NCI-H345 treated with DMSO at 0.1 percent for 48 hours (cell line): Measurements from ENCODE around the gene FBN3.
"Not testable (repeated sequence)": the region's sequence is repeated elsewhere in the genome, so short reads cannot be mapped to it uniquely, and the experiment has no call there.

Experiments
- DNase-seq: peaks from one replicate; lab custom pipeline; 2025; ENCODE audit not compliant: unreplicated experiment; lab: John Stamatoyannopoulos, UW

The FBN3 gene

DNA sequence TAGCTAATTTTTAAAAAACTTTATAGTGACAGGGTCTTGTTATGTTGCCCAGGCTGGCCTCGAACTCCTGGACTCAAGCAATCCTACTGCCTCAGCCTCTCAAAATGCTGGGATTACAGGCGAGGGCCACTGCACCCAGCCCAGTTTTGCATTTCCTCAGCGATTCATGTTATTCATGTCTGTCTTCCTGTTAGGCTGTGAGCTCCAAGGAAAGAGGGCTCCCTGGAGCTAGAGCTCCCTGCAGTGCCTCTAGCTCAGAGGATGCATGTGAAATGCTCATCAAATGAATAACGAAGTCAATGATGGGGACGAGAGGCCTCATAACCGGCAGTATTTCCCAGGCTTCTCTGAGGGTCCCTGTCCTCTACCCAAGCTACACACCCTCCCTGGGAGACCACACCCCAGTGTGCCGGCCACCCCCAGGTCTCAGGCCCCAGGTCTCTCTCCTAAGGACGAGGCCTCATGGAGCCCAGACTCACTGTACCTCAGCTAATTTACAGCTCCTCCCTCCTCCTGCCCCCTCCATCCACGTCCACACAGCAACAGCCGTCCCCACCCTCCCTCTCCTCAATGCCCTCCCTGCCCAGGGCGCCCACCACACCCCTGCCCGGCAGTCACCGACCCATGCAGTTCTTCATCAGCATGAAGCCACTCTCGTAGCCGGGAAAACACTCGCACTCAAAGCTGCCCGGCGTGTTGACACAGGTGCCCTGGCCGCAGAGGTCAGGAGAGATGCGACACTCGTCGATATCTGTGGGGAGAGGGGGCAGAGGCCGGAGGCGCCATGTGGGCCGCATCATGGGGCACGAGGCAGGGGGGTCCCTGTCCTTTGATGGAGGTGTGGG, 28.5 kb downstream of the FBN3 start:
- no peak for DNase-seq

DNA sequence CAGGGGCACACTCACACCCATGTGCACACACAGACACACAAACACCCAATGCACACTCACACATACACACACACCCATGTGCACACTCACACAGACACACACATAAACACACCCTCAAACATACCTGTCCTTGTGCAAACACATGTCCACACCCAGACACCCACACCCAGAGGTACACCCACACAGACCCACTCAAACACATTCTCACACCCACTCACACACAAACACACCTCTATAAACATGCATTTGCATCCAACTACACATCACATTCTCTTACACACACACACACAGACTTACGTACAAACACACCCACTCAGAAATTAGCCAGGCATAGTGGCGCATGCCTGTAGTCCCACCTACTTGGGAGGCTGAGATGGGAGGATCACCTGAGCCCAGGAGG, 31.4 kb downstream of the FBN3 start:
- DNase-seq = no peak

DNA sequence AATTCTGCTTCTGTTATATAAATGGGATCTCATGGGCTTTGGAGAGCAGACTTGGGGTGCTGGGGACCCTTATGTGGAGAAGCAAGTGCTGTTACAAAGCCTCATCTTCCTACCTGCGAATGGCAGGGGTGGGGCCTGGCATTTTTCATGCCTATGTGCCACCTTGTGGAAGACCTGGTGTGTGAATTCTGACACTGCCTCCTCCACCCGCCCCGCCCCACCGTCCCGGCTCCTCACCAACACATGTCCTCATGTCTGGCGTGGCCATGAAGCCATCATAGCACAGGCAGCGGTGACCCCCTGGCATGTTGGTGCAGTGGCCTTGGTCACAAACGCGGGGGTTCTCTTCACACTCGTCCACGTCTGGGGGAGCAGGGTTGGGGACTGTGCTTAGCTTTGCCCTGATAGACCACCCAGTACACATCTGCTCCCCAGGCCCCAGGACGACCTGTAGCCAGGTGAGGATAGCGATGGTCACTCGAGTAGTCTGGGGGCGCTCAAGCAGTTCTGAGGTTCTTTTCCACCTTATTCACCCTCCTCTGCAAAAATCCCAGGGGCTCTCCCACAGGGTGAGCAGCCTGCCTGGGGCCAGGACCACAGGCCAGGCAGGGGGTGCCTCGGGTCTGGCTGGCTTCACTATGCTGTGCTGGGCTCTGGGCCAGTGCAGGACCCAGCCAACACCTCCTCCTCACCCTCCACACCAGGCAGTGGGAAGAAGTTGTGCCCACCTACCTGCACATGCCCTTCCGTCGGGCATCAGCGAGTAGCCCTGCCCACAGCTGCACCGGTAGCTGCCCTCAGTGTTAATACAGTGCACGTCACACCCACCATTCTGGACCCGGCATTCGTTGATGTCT, 32.7 kb downstream of the FBN3 start:
- DNase-seq = no peak

- no peak for DNase-seq
These were observed 33.5 kb downstream of the FBN3 start for GRCh38 chr19:8115805-8116396.

GRCh38 chr19:8113017-8113416, 36.4 kb downstream of the FBN3 start:
- DNase-seq = no peak

DNA sequence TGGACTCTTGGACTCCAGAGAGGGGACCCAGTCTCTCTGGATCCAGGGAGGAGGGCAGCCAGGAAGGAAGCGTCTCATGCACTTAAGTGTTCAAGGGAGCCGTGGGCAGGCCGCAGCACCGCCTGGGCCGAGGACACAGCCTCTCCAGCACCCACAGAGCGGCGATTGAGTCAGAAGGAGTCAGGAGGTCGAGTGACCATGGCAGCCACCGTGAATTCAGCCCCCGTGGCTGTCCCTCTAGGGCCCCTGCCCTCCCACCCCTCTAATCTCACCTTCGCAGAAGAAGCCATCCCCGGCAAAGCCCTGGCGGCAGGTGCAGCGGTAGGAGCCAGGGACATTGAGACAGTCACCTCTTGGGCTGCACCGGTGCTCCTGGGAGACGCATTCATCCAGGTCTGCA, 38.0 kb downstream of the FBN3 start:
- no peak for DNase-seq

- DNase-seq = no peak
These were observed 38.5 kb downstream of the FBN3 start for GRCh38 chr19:8110931-8111330.

GRCh38 chr19:8109890-8110662, 39.3 kb downstream of the FBN3 start:
- no peak for DNase-seq

DNA sequence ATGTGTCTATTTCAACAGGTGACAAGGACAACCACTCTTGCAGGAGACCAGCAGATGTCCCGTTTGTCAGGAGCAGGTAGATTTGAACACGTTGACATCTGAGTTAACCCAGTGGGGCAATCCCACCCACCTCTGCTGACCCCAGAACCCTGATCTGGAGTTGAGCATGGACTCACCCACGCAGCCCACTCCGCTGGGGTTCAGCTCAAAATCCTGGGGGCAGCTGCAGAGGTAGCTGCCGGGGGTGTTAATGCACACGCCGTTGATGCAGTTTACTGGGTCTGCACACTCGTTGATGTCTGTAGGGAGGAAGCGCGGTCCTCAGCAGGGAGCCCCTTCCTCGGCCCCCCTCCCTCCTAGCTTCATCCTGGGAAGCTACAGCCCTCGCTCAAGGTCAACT, 39.9 kb downstream of the FBN3 start:
- DNase-seq = no peak

DNA sequence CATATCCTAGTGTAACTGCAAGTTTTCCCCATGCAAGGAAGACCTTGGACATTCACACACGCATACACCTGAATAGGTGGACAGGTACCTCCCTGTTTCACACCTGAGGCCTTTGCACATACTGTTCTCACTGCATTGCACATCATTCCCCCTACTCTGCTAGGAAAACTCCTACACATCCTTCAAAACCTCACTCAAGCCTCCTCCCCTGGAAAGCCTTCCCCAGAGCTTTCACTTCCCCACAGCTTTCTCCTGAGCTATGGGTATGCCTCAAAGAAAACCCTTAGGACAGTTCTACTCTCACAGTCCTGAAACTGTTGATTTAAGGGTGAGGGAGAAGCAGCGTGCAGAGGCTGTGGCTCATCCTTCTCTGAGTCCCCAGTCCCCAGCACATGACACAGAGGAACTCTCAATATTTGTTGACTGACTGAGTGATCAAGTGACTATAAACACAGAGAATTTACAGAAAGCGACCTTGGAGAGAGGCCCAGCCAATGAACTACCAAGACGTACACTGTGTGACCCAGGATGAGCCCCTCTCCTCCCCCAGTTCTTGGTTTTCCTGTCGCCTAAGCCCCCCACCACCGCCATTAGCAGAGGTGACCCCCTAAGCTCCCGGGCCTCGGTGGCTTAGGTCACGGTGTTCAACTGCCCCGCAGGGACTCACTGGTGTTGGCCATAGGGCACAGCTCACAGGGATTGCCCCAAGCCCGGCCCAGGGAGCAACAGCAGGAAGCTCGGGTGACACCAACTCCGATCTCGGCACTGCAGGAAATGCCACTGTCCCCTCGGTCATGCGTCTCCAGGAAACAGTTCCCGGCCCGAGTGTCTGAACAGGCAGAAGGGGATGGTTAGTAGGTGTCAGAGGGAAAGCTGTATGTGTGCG, 40.6 kb downstream of the FBN3 start:
- no peak for DNase-seq

- no peak for DNase-seq
These were observed 42.0 kb downstream of the FBN3 start for GRCh38 chr19:8107301-8107903.

GRCh38 chr19:8105471-8105870, 43.9 kb downstream of the FBN3 start:
- DNase-seq = no peak

DNA sequence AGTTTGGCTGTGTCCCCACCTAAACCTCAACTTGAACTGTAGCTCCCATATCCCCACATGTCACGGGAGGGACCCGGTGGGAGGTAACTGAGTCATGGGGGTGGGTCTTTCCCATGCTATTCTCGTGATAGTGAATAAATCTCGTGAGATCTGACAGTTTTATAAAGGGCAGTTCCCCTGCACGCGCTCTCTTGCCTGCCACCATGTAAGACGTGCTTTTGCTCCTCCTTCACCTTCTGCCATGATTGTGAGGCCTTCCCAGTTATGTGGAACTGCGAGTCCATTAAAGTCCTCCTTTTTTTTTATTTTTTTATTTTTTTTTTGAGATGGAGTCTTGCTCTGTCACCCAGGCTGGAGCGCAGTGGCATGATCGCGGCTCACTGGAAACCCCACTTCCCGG, 47.5 kb downstream of the FBN3 start:
- not testable (repeated sequence) for DNase-seq

- DNase-seq = no peak
These were observed 48.1 kb downstream of the FBN3 start for GRCh38 chr19:8101311-8101710.

DNA sequence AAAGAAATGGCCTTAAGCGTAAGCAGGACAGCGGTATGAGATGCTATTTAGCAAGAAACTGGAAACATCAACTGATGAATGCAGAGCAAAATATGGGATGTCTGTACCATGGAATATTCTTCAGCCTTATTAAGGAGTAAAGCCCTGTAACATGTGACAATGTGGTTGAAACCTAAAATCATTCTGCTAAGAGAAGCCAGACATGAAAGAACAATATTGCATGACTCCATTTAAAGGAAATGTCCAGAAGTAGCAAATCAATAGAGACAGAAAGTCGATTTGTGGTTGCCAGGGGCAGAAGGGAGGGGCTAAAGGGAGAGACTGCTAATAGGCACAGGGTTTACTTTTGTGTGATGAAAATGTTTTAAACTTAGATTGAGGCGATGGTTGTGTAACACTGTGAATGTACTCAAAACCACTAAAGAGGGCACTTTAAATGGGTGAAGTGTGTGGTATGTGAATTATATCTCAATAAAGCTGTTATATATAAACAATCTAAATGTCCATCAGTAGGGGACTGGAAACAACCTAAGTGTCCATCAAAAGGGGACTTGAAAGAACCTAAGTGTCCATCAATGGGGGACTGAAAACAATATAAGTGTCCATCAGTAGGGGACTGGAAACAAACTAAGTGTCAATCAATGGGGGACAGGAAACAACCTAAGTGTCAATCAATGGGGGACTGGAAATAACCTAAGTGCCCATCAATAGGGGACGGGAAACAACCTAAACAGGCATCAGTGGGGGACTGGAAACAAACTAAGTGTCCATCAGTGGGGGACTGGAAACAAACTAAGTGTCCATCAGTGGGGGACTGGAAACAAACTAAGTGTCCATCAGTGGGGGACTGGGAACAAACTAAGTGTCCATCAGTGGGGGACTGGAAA, 51.5 kb downstream of the FBN3 start:
- no peak for DNase-seq

DNA sequence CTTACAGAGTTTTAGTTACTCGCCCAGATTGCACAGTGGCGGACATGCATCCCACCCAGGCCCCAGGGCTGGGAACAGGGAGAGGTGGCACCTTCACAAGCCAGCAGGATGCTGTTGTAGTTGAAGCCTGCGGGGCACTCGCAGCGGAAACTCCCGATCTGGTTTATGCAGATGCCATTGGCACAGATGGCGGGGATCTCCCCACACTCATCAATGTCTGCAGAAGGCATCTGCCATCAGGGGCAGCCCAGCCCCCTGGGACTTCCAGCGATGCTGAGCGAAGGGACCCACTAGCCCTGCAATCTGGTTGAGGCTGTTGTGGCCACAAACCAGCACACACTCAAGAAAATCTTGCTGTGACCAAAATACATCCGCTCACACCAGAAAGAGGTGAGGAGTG, 52.2 kb downstream of the FBN3 start:
- DNase-seq = no peak

- DNase-seq = no peak
These were observed 53.3 kb downstream of the FBN3 start for GRCh38 chr19:8096071-8096470.

GRCh38 chr19:8095354-8095886, 54.0 kb downstream of the FBN3 start:
- DNase-seq = no peak
